ENCODE measurements around the gene RARG.

Gene RARG

DNA sequence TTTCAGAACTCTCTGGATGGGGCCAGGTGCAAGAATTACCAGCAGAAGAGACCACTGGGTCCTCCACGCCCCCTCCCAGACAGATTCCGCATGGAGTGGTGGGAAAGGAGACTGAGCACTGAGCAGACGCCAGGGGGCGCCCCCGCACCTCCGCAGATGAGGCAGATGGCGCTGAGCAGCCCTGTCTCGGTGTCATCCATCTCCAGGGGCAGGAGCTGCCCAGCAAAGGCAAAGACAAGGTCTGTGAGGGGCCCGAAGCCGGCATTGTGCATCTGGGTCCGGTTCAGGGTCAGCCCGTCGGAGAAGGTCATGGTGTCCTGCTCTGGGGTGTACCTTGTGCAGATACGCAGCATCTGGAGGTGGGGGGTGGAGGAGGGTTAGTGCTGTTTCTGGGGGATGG lies 18.7 kb downstream of the RARG start:
- peak in 1 of 2 experiments; percentile 80 for DNase-seq (ENCODE audit: low read depth in 1 of 2, low spot score in 1 of 2)
- no peak for TF ChIP-seq POLR2AphosphoS5 (IDR thresholded peaks at IDR 0.05; ENCODE audit: low read depth)
- TF ChIP-seq, protein P1, sequence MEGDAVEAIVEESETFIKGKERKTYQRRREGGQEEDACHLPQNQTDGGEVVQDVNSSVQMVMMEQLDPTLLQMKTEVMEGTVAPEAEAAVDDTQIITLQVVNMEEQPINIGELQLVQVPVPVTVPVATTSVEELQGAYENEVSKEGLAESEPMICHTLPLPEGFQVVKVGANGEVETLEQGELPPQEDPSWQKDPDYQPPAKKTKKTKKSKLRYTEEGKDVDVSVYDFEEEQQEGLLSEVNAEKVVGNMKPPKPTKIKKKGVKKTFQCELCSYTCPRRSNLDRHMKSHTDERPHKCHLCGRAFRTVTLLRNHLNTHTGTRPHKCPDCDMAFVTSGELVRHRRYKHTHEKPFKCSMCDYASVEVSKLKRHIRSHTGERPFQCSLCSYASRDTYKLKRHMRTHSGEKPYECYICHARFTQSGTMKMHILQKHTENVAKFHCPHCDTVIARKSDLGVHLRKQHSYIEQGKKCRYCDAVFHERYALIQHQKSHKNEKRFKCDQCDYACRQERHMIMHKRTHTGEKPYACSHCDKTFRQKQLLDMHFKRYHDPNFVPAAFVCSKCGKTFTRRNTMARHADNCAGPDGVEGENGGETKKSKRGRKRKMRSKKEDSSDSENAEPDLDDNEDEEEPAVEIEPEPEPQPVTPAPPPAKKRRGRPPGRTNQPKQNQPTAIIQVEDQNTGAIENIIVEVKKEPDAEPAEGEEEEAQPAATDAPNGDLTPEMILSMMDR (IDR thresholded peaks at IDR 0.05; ENCODE audit: insufficient read depth, low read length) = peak; percentile 91
- Histone ChIP-seq H3K27ac (replicated peaks) (no peak overlapping the region), H3K27me3 (ENCODE audit: insufficient read depth, poor library complexity, severe bottlenecking) (no peaks in the 10 kb centered on the region), H3K4me3 (replicated peaks; ENCODE audit: insufficient read depth, low read length) (no peak overlapping the region)

DNA sequence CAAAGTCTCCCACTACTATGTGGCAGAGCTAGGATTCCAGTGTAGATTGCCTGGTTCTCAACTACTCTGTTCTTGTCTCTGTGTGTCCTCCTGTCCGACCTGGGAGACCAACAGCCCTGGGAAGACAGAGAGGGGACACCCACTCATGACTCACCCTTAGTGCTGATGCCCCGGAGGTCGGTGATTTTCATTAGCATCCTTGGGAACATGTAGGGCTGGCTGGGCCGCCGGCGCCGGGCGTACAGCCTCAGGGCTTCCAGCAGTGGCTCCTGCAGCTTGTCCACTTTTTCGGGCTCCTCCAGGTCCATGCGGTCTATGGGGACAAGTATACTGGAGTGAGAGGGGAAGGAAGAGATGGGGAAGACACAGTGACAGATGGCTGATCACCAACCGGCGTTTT lies 19.1 kb downstream of the RARG start:
- H3K27me3 ChIP-seq (ENCODE audit: insufficient read depth, poor library complexity, severe bottlenecking) = no peaks in the 10 kb centered on the region
- H3K27ac ChIP-seq (replicated peaks) = no peak overlapping the region
- TF ChIP-seq, protein P2, sequence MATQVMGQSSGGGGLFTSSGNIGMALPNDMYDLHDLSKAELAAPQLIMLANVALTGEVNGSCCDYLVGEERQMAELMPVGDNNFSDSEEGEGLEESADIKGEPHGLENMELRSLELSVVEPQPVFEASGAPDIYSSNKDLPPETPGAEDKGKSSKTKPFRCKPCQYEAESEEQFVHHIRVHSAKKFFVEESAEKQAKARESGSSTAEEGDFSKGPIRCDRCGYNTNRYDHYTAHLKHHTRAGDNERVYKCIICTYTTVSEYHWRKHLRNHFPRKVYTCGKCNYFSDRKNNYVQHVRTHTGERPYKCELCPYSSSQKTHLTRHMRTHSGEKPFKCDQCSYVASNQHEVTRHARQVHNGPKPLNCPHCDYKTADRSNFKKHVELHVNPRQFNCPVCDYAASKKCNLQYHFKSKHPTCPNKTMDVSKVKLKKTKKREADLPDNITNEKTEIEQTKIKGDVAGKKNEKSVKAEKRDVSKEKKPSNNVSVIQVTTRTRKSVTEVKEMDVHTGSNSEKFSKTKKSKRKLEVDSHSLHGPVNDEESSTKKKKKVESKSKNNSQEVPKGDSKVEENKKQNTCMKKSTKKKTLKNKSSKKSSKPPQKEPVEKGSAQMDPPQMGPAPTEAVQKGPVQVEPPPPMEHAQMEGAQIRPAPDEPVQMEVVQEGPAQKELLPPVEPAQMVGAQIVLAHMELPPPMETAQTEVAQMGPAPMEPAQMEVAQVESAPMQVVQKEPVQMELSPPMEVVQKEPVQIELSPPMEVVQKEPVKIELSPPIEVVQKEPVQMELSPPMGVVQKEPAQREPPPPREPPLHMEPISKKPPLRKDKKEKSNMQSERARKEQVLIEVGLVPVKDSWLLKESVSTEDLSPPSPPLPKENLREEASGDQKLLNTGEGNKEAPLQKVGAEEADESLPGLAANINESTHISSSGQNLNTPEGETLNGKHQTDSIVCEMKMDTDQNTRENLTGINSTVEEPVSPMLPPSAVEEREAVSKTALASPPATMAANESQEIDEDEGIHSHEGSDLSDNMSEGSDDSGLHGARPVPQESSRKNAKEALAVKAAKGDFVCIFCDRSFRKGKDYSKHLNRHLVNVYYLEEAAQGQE (IDR thresholded peaks at IDR 0.05; ENCODE audit: insufficient replicate concordance, low read depth) = no peak
- TF ChIP-seq POLR2AphosphoS5 (IDR thresholded peaks at IDR 0.05; ENCODE audit: low read depth) (no peak), SPI1 (IDR thresholded peaks at IDR 0.05; ENCODE audit: borderline replicate concordance, low read depth) (no peak), GABPA (IDR thresholded peaks at IDR 0.05; ENCODE audit: low read depth) (no peak)
- TF ChIP-seq, protein P1 (IDR thresholded peaks at IDR 0.05; ENCODE audit: insufficient read depth, low read length) = no peak
- H3K4me3 ChIP-seq (replicated peaks; ENCODE audit: insufficient read depth, low read length) = no peak overlapping the region
- no peak for DNase-seq (ENCODE audit: low read depth in 1 of 2, low spot score in 1 of 2)

DNA sequence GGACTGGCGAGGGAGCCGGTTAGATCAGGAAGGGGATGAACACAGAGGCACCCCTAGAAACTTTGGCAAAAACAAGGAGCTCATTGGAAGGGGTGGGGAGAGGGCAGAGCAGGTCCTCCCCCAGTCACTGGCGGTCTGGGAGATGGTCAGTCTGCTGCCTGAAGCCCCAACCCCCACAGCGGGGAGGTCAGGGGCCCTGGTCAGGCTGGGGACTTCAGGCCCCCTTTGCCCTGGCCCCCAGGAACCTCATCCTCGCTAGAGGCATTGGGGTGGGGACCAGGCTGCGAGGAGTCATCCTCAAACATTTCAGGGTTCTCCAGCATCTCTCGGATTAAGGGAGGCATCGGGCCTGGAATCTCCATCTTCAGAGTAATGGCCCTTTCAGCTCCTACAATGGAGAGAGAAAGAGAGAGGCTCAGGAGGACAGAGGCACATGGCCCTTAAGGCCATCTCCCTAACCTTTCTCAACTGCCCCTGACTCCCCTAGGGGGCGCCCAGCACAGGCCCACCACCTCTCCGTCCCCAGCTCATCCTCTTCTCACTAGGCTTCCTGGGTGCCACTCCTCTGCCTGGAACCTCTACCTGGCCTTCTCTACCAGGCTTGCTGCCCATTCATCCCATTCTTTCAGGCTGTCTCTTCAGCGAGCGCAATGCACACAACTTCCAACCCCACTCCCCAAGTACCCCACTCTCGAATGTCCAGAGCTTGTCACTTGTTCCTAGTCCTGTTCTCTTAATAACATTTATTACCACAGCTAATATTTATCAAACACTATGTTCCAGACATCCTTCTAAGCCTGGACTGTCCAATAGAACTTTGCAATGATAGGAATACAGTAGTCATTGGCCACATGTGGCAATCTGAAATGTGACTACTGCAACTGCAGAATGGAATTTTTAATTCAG lies 20.3 kb downstream of the RARG start:
- Histone ChIP-seq H3K27ac (replicated peaks) (no peak overlapping the region), H3K27me3 (ENCODE audit: insufficient read depth, poor library complexity, severe bottlenecking) (no peaks in the 10 kb centered on the region), H3K4me3 (replicated peaks; ENCODE audit: insufficient read depth, low read length) (no peak overlapping the region)
- TF ChIP-seq, protein P1 (IDR thresholded peaks at IDR 0.05; ENCODE audit: insufficient read depth, low read length) = peak; percentile 9
- TF ChIP-seq SPI1 (IDR thresholded peaks at IDR 0.05; ENCODE audit: borderline replicate concordance, low read depth) = no peak
- TF ChIP-seq, protein P2 (IDR thresholded peaks at IDR 0.05; ENCODE audit: insufficient replicate concordance, low read depth) = no peak
- DNase-seq (ENCODE audit: low read depth in 1 of 2, low spot score in 1 of 2) = no peak
